Keratinocyte (primary cell): ENCODE results near the gene ZEB1. TPM values are rescaled to one million over a fixed set of nuclear protein-coding genes. Genes with fewer than 3 reads are reported as not detected.

ENCODE experiments used
- DNase-seq: peaks from one replicate; pipeline ENCODE4 v3.0.0-alpha.2; 2011; ENCODE audit warnings: low read depth, missing footprints, low spot score
- FAIRE-seq: peaks from 2 replicates; lab custom pipeline; 2011; peaks lifted over from hg19 to GRCh38; lab: Jason Lieb, UNC
- H2AFZ ChIP-seq: 2 replicates; pipeline ENCODE4 v1.6.0; 2012; ENCODE audit warnings: low read length, control low read depth, inconsistent platforms; ENCODE audit not compliant: control insufficient read depth
- H3K27ac ChIP-seq: 2 replicates; pipeline ENCODE4 v1.5.1; 2011; ENCODE audit warnings: low read length; ENCODE audit not compliant: control insufficient read depth, insufficient read depth
- H3K27me3 ChIP-seq: 3 replicates; pipeline ENCODE4 v1.6.0; 2011; ENCODE audit warnings: low read length; ENCODE audit not compliant: control insufficient read depth, insufficient read depth; ENCODE audit errors: extremely low read depth
- H3K36me3 ChIP-seq, 2 experiments: 2 replicates in 1 of 2; 3 replicates in 1 of 2; pipeline ENCODE4 v1.5.1; 2011; ENCODE audit warnings: low read length in 2 of 2, mild to moderate bottlenecking in 1 of 2; ENCODE audit not compliant: control insufficient read depth in 2 of 2, insufficient read depth in 2 of 2; ENCODE audit errors: extremely low read depth in 1 of 2
- H3K4me1 ChIP-seq: 3 replicates; pipeline ENCODE4 v1.5.1; 2011; ENCODE audit warnings: low read length; ENCODE audit not compliant: control insufficient read depth, insufficient read depth; ENCODE audit errors: extremely low read depth
- H3K4me2 ChIP-seq: 3 replicates; pipeline ENCODE4 v1.6.0; 2011; ENCODE audit warnings: low read depth, low read length; ENCODE audit not compliant: control insufficient read depth, insufficient read depth; ENCODE audit errors: extremely low read depth
- H3K4me3 ChIP-seq, 3 experiments: fragments of 200-600 bp in 1 of 3; sonication (generic) in 1 of 3; 2 replicates in 2 of 3; 3 replicates in 1 of 3; pipeline ENCODE4 v1.5.1; 2011 to 2016; ENCODE audit warnings: low read length in 3 of 3, mild to moderate bottlenecking in 3 of 3, control low read depth in 2 of 3, inconsistent platforms in 1 of 3, low read depth in 1 of 3, mixed read lengths in 1 of 3, mixed run types in 1 of 3, moderate library complexity in 1 of 3; ENCODE audit not compliant: control insufficient read depth in 2 of 3, insufficient read depth in 2 of 3; ENCODE audit errors: extremely low read depth in 1 of 3
- H3K79me2 ChIP-seq: 2 replicates; pipeline ENCODE4 v1.6.0; 2012; ENCODE audit warnings: low read length; ENCODE audit not compliant: control insufficient read depth, insufficient read depth
- H3K9ac ChIP-seq: 3 replicates; pipeline ENCODE4 v1.6.0; 2011; ENCODE audit warnings: low read length; ENCODE audit not compliant: control insufficient read depth, insufficient read depth; ENCODE audit errors: extremely low read depth
- H3K9me1 ChIP-seq: 3 replicates; pipeline ENCODE4 v1.6.0; 2011; ENCODE audit warnings: low read length; ENCODE audit not compliant: control insufficient read depth, insufficient read depth; ENCODE audit errors: extremely low read depth
- H3K9me3 ChIP-seq: 2 replicates; pipeline ENCODE4 v1.5.1; 2012; ENCODE audit warnings: low read depth, low read length; ENCODE audit not compliant: control insufficient read depth
- H4K20me1 ChIP-seq: 3 replicates; pipeline ENCODE4 v1.6.0; 2011; ENCODE audit warnings: low read length; ENCODE audit not compliant: control insufficient read depth, insufficient read depth; ENCODE audit errors: extremely low read depth
- CTCF ChIP-seq, 3 experiments: IDR thresholded peaks in 1 of 3; conservative IDR thresholded peaks in 1 of 3; optimal IDR thresholded peaks in 1 of 3; 2 replicates in 2 of 3; 3 replicates in 1 of 3; pipeline versions ENCODE3 to v1.5.1; 2011; ENCODE audit warnings: low read length in 3 of 3, mild to moderate bottlenecking in 3 of 3, moderate library complexity in 2 of 3, control low read depth in 1 of 3, inconsistent platforms in 1 of 3; ENCODE audit not compliant: insufficient read depth in 2 of 3; ENCODE audit errors: extremely low read depth in 1 of 3
- EZH2 ChIP-seq: IDR thresholded peaks from one replicate; pipeline ENCODE4 v1.6.1; 2012; ENCODE audit warnings: inconsistent platforms, mild to moderate bottlenecking, low read length, moderate library complexity
- dilution Hi-C: fragments of 300-500 bp; cut with MboI; formaldehyde crosslinking; loops from one replicate; pipeline ENCODE4 v1.7.0; 2020; ENCODE audit warnings: low sequenced_read_pairs; ENCODE audit not compliant: extremely low pct_ligation_motif_present
- polyA plus RNA-seq, 5 experiments: library from polyadenylated mRNA; depleted of rRNA in 3 of 5; stranded (reverse) in 3 of 5; stranded (forward) in 1 of 5; unstranded in 1 of 5; fragments of >200 nt; gene quantifications; 1 replicate in 1 of 5; 2 replicates in 3 of 5; 3 replicates in 1 of 5; pipeline versions ENCODE4 v1.2.1 to v1.2.3, GENCODE V29; 2011 to 2012; ENCODE audit warnings: missing spikeins in 2 of 5, low read depth in 1 of 5, low replicate concordance in 1 of 5

Gene ZEB1
- polyA plus RNA-seq, 1 donor (not counting 4 experiments of a cell fraction or from before 2014, with no cell fraction given) = 0.96 TPM

GRCh38 chr10:31319602-31320549 lies 860 bp downstream of the ZEB1 start:
- peaks cover 2% of the 10 kb centered on the region for H3K79me2 ChIP-seq

GRCh38 chr10:31320550-31321211 lies 1.7 kb downstream of the ZEB1 start:
- DNase-seq = no peak
- peaks cover 2% of the 10 kb centered on the region for H3K79me2 ChIP-seq
- peak overlapping the region; percentile 66 for H2AFZ ChIP-seq
- peak; percentile 29 for FAIRE-seq
- TF ChIP-seq EZH2 (peak; percentile 85), CTCF (optimal IDR thresholded peaks at IDR 0.05 in 1 of 3, IDR thresholded peaks at IDR 0.05 in 1 of 3, conservative IDR thresholded peaks at IDR 0.05 in 1 of 3; ENCODE audit: extremely low read depth in 1 of 3, insufficient read depth in 2 of 3, low read length in 3 of 3) (no peak)
- peaks cover 22% of the 10 kb centered on the region for H3K27me3 ChIP-seq
- H3K4me3 ChIP-seq = peak overlapping the region; percentile 39 to 75 (median 72)
- no peaks in the 10 kb centered on the region for H4K20me1 ChIP-seq
- H3K9me1 ChIP-seq = no peaks in the 10 kb centered on the region
- dilution Hi-C loops = no loop called here
- H3K4me1 ChIP-seq = peaks cover 13% of the 10 kb centered on the region
- H3K9me3 ChIP-seq = no peaks in the 10 kb centered on the region
- no peak overlapping the region for H3K9ac ChIP-seq
- H3K4me2 ChIP-seq = peak overlapping the region; percentile 90
- no peak overlapping the region for H3K27ac ChIP-seq
- H3K36me3 ChIP-seq = no peaks in the 10 kb centered on the region

More at GRCh38 chr10:31319602-31320549, 860 bp downstream of the ZEB1 start:
- TF ChIP-seq CTCF (optimal IDR thresholded peaks at IDR 0.05 in 1 of 3, IDR thresholded peaks at IDR 0.05 in 1 of 3, conservative IDR thresholded peaks at IDR 0.05 in 1 of 3; ENCODE audit: extremely low read depth in 1 of 3, insufficient read depth in 2 of 3, low read length in 3 of 3) (no peak), EZH2 (no peak)
- Histone ChIP-seq H3K9me1 (no peaks in the 10 kb centered on the region), H3K27me3 (peaks cover 22% of the 10 kb centered on the region), H4K20me1 (no peaks in the 10 kb centered on the region), H3K9me3 (no peaks in the 10 kb centered on the region), H3K4me3 (peak overlapping the region; percentile 72 to 98 (median 75)), H3K9ac (no peak overlapping the region), H3K4me2 (peak overlapping the region; percentile 90), H3K36me3 (no peaks in the 10 kb centered on the region), H3K4me1 (peaks cover 13% of the 10 kb centered on the region), H3K27ac (no peak overlapping the region), H2AFZ (peak overlapping the region; percentile 66)
- DNase-seq = no peak
- dilution Hi-C loops = no loop called here
- no peak for FAIRE-seq
